Naive B cell (primary cell): ENCODE measurements around the gene NLRP6. TPM values are rescaled to one million over a fixed set of nuclear protein-coding genes. Genes with fewer than 3 reads are reported as not detected.
"Not testable (repeated sequence)": the region's sequence is repeated elsewhere in the genome, so short reads cannot be mapped to it uniquely, and the experiment has no call there.

ENCODE experiments used
- ATAC-seq, 2 donors: fragments of 150-1000 bp; cut with Tn5 transposase; 2 replicates each; pipeline ENCODE4 v1.10.0; 2021; ENCODE audit warnings: low read depth in 2 of 2, mild to moderate bottlenecking in 2 of 2, moderate library complexity in 2 of 2
- DNase-seq: peaks from one replicate; pipeline ENCODE4 v3.0.0; 2022
- H3K27ac Mint-ChIP-seq, 6 donors: one replicate each; pipeline ENCODE4 v1.8.0; 2020 to 2022; ENCODE audit warnings: mild to moderate bottlenecking in 6 of 6, mixed read lengths in 6 of 6, moderate library complexity in 5 of 6, inconsistent platforms in 2 of 6
- H3K27me3 Mint-ChIP-seq, 3 donors: one replicate each; pipeline ENCODE4 v1.8.0; 2021 to 2022; ENCODE audit warnings: mixed read lengths in 3 of 3, mild to moderate bottlenecking in 1 of 3
- H3K36me3 Mint-ChIP-seq, 2 donors: one replicate each; pipeline ENCODE4 v1.8.0; 2020 to 2022; ENCODE audit warnings: mixed read lengths in 2 of 2, inconsistent platforms in 1 of 2, mild to moderate bottlenecking in 1 of 2
- H3K4me1 Mint-ChIP-seq, 3 donors: one replicate each; pipeline ENCODE4 v1.8.0; 2020 to 2022; ENCODE audit warnings: mixed read lengths in 3 of 3, inconsistent platforms in 1 of 3, mild to moderate bottlenecking in 1 of 3, moderate library complexity in 1 of 3
- H3K4me3 Mint-ChIP-seq, 8 donors: one replicate each; pipeline ENCODE4 v1.8.0; 2020 to 2022; ENCODE audit warnings: mild to moderate bottlenecking in 8 of 8, mixed read lengths in 8 of 8, moderate library complexity in 8 of 8, inconsistent platforms in 2 of 8
- H3K9me3 Mint-ChIP-seq, 7 donors: one replicate each; pipeline ENCODE4 v1.8.0; 2020 to 2022; ENCODE audit warnings: mixed read lengths in 7 of 7, mild to moderate bottlenecking in 5 of 7, inconsistent platforms in 2 of 7, moderate library complexity in 1 of 7
- polyA plus RNA-seq, 6 donors: library from polyadenylated mRNA; unstranded; fragments of 300-500 nt; fragmentation: Illumina TruSeq; gene quantifications; one replicate each; pipeline ENCODE4 v1.2.3, GENCODE V29; 2021; ENCODE audit warnings: low read depth in 6 of 6

NLRP6 gene
- polyA plus RNA-seq, 6 donors from 2014 or later: 1.4 to 3.3 (median 2.2) TPM

DNA sequence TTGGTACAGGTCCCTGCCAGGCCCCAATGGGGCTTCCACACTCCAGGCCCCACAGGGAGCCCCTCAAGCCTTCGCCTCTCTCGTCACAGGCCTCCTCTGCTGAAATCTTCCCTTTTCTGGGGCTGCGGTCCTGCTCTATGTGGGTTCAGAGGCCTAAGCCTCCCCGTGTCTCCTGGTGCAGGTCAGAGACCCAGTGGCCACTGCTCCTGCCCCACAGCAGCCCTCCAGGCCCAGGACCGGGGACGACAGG is 48.3 kb downstream of the NLRP6 start:
- DNase-seq: no peak
- peak overlapping the region; percentile 51 to 90 (median 77) for H3K4me3 Mint-ChIP-seq
- no peaks in the 10 kb centered on the region for H3K27me3 Mint-ChIP-seq
- H3K4me1 Mint-ChIP-seq: peaks cover 39 to 61% (median 41%) of the 10 kb centered on the region in 3 donors
- H3K36me3 Mint-ChIP-seq: no peaks in the 10 kb centered on the region
- peaks cover 0 to 4% (median 0%) of the 10 kb centered on the region in 7 donors for H3K9me3 Mint-ChIP-seq
- ATAC-seq: peak; percentile 3 to 6
- peak overlapping the region; percentile 89 to 99 (median 97) for H3K27ac Mint-ChIP-seq

- DNase-seq (peak; percentile 76), ATAC-seq (peak; percentile 84 to 86)
- H3K9me3 Mint-ChIP-seq: peaks cover 0 to 4% (median 0%) of the 10 kb centered on the region in 7 donors
- H3K27me3 Mint-ChIP-seq: no peaks in the 10 kb centered on the region
- no peaks in the 10 kb centered on the region for H3K36me3 Mint-ChIP-seq
- H3K4me1 Mint-ChIP-seq: peaks cover 39 to 66% (median 41%) of the 10 kb centered on the region in 3 donors
- peak overlapping the region; percentile 51 to 90 (median 77) for H3K4me3 Mint-ChIP-seq
- peak overlapping the region; percentile 89 to 99 (median 97) for H3K27ac Mint-ChIP-seq
Observed at GRCh38 chr11:326842-327580, 48.8 kb downstream of the NLRP6 start.

GRCh38 chr11:327581-327923 is 49.3 kb downstream of the NLRP6 start:
- Mint-ChIP-seq H3K27me3 (no peaks in the 10 kb centered on the region), H3K36me3 (no peaks in the 10 kb centered on the region), H3K4me1 (peaks cover 39 to 67% (median 41%) of the 10 kb centered on the region in 3 donors), H3K9me3 (peaks cover 0 to 4% (median 0%) of the 10 kb centered on the region in 7 donors), H3K4me3 (peak overlapping the region; percentile 51 to 90 (median 77)), H3K27ac (peak overlapping the region; percentile 89 to 99 (median 97))
- no peak for DNase-seq
- no peak for ATAC-seq

DNA sequence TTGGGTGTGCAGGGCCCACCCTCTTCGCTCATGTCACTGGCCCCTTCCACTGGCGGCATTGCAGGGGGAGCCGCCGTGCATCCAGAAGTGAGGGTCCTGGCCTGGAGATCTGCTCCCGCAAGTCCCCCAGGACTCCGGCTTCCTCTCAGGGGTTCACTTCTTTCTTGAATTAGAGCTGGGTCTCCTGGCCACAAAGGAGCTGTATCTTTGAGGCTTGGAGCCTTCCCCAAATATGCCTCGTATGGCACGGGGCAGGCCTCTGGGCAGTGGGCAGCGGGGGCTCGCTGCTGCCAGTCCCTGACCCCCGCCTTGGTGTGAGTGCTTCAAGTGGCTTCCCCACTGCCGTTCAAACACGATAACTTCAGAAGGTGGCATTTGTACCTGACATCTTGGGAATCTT is 49.8 kb downstream of the NLRP6 start:
- Mint-ChIP-seq H3K4me3 (peak overlapping the region in 5 of 8 donors; percentile 24 to 73 (median 60)), H3K27me3 (no peaks in the 10 kb centered on the region), H3K9me3 (peaks cover 0 to 4% (median 0%) of the 10 kb centered on the region in 7 donors), H3K36me3 (no peaks in the 10 kb centered on the region), H3K4me1 (peaks cover 39 to 67% (median 41%) of the 10 kb centered on the region in 3 donors), H3K27ac (peak overlapping the region; percentile 18 to 79 (median 66))
- ATAC-seq: no peak
- DNase-seq: no peak

- Mint-ChIP-seq H3K4me1 (peaks cover 39 to 67% (median 41%) of the 10 kb centered on the region in 3 donors), H3K4me3 (peak overlapping the region in 4 of 8 donors; percentile 13 to 64 (median 38)), H3K27ac (peak overlapping the region in 3 of 6 donors; percentile 60 to 88 (median 65))
- not testable (repeated sequence) for ATAC-seq, H3K27me3 Mint-ChIP-seq, H3K36me3 Mint-ChIP-seq, DNase-seq, H3K9me3 Mint-ChIP-seq
Observed at GRCh38 chr11:328516-329100, 50.4 kb downstream of the NLRP6 start.

DNA sequence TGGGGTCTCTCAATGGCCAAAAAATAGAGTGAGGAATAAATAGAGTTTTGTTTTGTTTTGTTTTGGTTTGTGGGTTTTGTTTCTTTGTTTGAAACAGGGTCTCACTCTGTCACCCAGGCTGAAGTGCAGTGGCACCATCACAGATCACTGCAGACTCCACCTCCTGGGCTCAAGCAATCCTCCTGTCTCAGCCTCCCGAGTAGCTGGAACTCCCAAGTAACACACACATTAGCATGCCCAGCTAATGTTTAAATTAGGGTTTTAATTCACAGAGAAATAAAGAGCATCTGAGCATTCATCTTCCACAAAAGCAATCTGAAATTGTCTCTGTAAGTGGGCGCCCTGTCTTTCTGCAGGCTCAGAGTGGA is 51.7 kb downstream of the NLRP6 start:
- no peak for ATAC-seq
- H3K27me3 Mint-ChIP-seq: no peaks in the 10 kb centered on the region
- no peaks in the 10 kb centered on the region for H3K36me3 Mint-ChIP-seq
- peaks cover 0 to 4% (median 0%) of the 10 kb centered on the region in 7 donors for H3K9me3 Mint-ChIP-seq
- H3K4me1 Mint-ChIP-seq: peaks cover 34 to 60% (median 37%) of the 10 kb centered on the region in 3 donors
- no peak for DNase-seq
- H3K27ac Mint-ChIP-seq: peak overlapping the region in 5 of 6 donors; percentile 56 to 75 (median 74)
- peak overlapping the region in 1 of 8 donors; percentile 5 for H3K4me3 Mint-ChIP-seq

DNA sequence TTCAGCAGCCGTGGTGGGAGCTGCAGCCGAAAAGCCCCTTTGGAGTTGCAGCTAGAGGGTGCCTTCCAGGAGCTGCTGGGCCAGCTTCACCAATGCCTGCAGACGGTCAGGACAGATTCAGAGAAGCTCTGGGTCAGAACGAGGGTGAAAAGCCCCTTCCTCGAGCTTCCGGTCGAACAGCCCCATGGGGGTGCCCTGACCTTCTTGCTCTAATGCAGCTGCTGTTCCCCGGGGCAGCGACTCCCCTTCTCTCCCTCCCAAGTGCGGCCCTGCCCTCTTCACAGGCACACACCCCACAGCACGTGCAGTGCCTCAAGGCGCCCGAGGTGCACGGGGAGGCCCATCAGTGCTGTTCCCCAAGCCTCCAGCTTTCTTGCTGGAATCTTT is 52.1 kb downstream of the NLRP6 start:
- Mint-ChIP-seq H3K4me3 (peak overlapping the region in 4 of 8 donors; percentile 4 to 59 (median 48)), H3K36me3 (no peaks in the 10 kb centered on the region), H3K4me1 (peaks cover 31 to 57% (median 35%) of the 10 kb centered on the region in 3 donors), H3K27me3 (no peaks in the 10 kb centered on the region), H3K9me3 (peaks cover 0 to 4% (median 0%) of the 10 kb centered on the region in 7 donors), H3K27ac (peak overlapping the region in 2 of 6 donors; percentile 24 to 60)
- no peak for DNase-seq
- ATAC-seq: no peak

DNA sequence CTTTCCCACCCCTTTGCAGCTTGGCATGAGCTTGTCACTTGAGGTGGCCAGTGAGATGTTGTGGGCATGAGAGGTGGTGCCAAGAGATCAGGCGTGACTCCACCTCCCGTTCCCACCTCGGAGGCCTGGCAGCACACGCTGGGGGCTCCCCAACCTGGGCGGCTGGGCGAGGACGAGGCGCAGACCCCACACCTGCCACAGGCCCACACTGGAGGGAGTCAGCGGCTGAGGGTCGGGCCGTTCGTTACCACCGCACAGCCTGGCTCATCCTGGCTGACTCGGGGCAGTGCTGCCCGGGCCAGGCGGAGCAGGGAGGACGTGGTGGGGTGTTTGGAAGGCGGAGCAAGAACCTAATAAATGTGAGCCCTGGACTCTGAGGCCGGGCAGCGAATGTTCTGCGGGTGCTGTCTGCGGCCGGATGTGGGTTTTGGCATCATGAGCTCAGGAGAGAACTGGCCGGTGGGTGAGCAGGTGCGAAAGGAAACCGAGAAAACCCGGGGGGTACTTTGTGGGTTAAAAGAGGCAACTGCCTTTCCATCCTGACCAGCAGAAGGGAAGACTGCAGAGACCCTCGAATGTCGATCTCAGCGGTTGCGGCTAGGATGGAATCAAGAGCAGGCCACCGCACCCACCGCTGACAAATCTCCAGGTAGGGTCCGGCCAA is 52.6 kb downstream of the NLRP6 start:
- DNase-seq (no peak), ATAC-seq (no peak)
- Mint-ChIP-seq H3K27ac (peak overlapping the region in 2 of 6 donors; percentile 24 to 53), H3K4me3 (peak overlapping the region in 6 of 8 donors; percentile 12 to 75 (median 58)), H3K4me1 (peaks cover 31 to 58% (median 35%) of the 10 kb centered on the region in 3 donors), H3K9me3 (peaks cover 0 to 4% (median 0%) of the 10 kb centered on the region in 7 donors), H3K27me3 (no peaks in the 10 kb centered on the region), H3K36me3 (no peaks in the 10 kb centered on the region)

- H3K4me3 Mint-ChIP-seq: peak overlapping the region in 5 of 8 donors; percentile 49 to 75 (median 65)
- H3K36me3 Mint-ChIP-seq: no peaks in the 10 kb centered on the region
- peaks cover 31 to 58% (median 35%) of the 10 kb centered on the region in 3 donors for H3K4me1 Mint-ChIP-seq
- no peak for ATAC-seq
- peak overlapping the region in 2 of 6 donors; percentile 53 to 70 for H3K27ac Mint-ChIP-seq
- no peaks in the 10 kb centered on the region for H3K27me3 Mint-ChIP-seq
- DNase-seq: no peak
- peaks cover 0 to 4% (median 0%) of the 10 kb centered on the region in 7 donors for H3K9me3 Mint-ChIP-seq
Observed at GRCh38 chr11:331358-332060, 53.3 kb downstream of the NLRP6 start.

DNA sequence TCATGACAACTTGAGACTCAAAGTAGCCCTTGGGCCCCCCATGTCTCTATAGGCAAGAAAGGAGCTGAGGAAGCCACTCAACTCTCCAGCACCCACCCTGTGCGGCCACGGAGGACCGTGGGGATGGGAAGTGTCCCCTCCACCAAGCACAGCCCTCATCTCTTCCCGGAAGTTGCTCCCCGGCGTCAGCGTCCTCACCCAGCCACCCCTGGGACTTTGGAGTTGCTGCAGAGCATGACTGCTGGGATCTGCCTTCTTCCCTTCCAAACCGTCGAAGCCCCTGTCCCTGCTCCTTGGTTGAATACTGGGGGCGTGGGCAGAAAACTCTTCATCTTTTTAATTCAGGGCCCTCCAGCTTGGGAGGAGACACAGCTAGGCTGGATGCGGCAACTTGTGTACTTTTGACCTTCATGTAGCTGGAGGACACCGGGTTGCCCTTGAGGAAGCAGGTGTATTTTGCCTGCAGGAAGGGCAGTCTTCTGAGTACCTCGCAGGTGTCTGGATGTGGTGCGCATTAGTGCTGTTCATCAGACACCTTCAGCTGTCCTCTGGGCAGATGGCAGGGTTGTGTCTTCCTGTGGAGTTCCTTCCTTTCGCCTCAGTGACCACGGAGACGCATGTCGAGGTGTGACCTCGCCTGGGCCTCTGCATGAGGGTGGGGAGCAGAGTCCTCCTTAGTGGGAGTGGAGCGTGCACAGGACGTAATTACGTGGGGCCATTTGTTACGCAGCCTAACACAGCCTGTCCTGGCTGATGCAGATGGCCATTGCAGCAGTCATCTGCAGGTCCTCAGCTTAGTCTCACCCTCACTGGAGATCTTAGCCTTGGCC is 54.7 kb downstream of the NLRP6 start:
- ATAC-seq (no peak), DNase-seq (no peak)
- Mint-ChIP-seq H3K27ac (peak overlapping the region in 2 of 6 donors; percentile 8 to 90), H3K27me3 (no peaks in the 10 kb centered on the region), H3K36me3 (no peaks in the 10 kb centered on the region), H3K4me1 (peaks cover 26 to 49% (median 32%) of the 10 kb centered on the region in 3 donors), H3K9me3 (peaks cover 0 to 4% (median 0%) of the 10 kb centered on the region in 7 donors), H3K4me3 (peak overlapping the region in 1 of 8 donors; percentile 62)

DNA sequence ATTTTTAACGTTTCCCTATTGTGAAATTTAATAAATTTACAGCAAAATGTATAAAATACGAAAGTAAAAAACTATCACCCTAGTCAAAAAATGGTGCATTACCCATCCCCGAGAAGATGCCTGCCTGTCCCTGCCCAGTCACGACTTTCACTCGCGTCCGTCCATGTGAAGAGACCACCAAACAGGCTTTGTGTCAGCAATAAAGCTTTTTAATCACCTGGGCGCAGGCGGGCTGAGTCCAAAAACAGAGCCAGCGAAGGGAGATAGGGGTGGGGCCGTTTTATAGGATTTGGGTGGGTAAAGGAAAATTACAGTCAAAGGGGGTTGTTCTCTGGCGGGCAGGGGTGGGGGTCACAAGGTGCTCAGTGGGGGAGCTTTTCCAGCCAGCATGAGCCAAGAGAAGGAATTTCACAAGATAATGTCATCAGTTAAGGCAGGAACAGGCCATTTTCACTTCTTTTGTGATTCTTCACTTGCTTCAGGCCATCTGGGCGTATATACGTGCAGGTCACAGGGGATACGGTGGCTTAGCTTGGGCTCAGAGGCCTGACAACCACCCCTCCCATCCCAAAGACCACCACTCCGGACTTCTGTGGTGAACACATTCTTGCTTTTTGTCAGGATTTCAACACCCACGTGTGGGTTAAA is 55.5 kb downstream of the NLRP6 start:
- ATAC-seq, DNase-seq, H3K27me3 Mint-ChIP-seq, H3K27ac Mint-ChIP-seq, H3K9me3 Mint-ChIP-seq, H3K4me3 Mint-ChIP-seq, H3K36me3 Mint-ChIP-seq: not testable (repeated sequence)
- peaks cover 26 to 44% (median 32%) of the 10 kb centered on the region in 3 donors for H3K4me1 Mint-ChIP-seq
